Glomerular visceral epithelial cell (primary cell): ENCODE data around the gene ALDH3B1.

Experiments used
- DNase-seq: peaks from one replicate; pipeline ENCODE4 v3.0.0-alpha.2; 2016; ENCODE audit errors: extremely low spot score

The ALDH3B1 gene

GRCh38 chr11:68043349-68044144, 33.4 kb downstream of the ALDH3B1 start:
- no peak for DNase-seq

- DNase-seq: no peak
Observed at GRCh38 chr11:68044145-68044813, 34.2 kb downstream of the ALDH3B1 start.

- DNase-seq: no peak
Observed at GRCh38 chr11:68044898-68045351, 34.8 kb downstream of the ALDH3B1 start.

- DNase-seq: no peak
Observed at GRCh38 chr11:68047437-68048290, 37.5 kb downstream of the ALDH3B1 start.

- DNase-seq: no peak
Observed at GRCh38 chr11:68048681-68049508, 38.8 kb downstream of the ALDH3B1 start.

- peak; percentile 55 for DNase-seq
Observed at GRCh38 chr11:68049509-68050370, 39.6 kb downstream of the ALDH3B1 start.

- DNase-seq: no peak
Observed at GRCh38 chr11:68050371-68050841, 40.3 kb downstream of the ALDH3B1 start.

- no peak for DNase-seq
Observed at GRCh38 chr11:68051191-68052136, 41.3 kb downstream of the ALDH3B1 start.

GRCh38 chr11:68052137-68052873, 42.2 kb downstream of the ALDH3B1 start:
- DNase-seq: no peak

- DNase-seq: no peak
Observed at GRCh38 chr11:68053117-68053516, 43.0 kb downstream of the ALDH3B1 start.

- DNase-seq: no peak
Observed at GRCh38 chr11:68053981-68054812, 44.1 kb downstream of the ALDH3B1 start.

GRCh38 chr11:68056317-68057285, 46.5 kb downstream of the ALDH3B1 start:
- DNase-seq: no peak

- DNase-seq: no peak
Observed at GRCh38 chr11:68057807-68058206, 47.7 kb downstream of the ALDH3B1 start.

- DNase-seq: no peak
Observed at GRCh38 chr11:68061508-68061907, 51.4 kb downstream of the ALDH3B1 start.

- no peak for DNase-seq
Observed at GRCh38 chr11:68064926-68065325, 54.8 kb downstream of the ALDH3B1 start.

- no peak for DNase-seq
Observed at GRCh38 chr11:68065841-68066240, 55.7 kb downstream of the ALDH3B1 start.
